ENCODE data around the gene NTRK2. TPM values are rescaled to one million over a fixed set of nuclear protein-coding genes. Genes with fewer than 3 reads are reported as not detected.

NTRK2 gene
- polyA plus RNA-seq, 1 experiment, result 2.0 TPM

DNA sequence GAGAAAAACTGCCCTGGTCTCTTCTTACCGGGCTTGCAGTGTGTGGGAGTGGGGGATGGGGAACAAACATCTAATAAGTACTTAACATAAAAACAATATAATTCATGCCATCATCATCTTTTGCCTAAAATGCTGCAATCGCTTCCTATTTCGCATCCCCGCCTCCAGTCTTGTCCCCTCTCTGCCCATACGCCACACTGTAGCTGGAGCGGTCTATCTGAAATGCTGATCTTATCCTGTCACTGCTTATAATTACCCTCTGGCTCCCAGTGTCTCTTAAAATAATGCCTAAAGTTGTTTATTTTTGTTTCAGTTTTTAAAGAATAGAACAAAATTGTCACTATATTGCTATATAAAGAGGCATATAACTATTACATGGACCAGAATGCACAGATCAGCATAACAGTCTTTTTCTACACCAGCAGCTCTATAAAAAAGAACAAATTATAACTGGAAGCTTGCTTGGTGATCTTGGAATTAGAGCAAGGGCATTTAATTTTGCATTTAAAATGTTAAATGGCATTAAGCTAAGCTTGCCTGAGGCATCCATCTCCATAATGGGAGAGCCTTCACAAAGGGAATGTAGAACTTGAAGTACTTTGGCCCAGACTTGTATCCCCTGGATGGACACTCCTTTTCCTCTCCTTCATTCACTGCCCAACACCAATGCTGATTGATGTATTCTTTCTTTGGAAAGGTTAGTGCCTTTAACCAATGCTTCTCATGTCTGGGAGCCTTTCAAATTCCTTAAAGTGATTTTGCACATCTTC is 12.2 kb downstream of the NTRK2 start:
- POLR2A ChIA-PET, result no interaction called here
- Histone ChIP-seq H3K27me3 (ENCODE audit: control insufficient read depth, insufficient read depth, low read length) (no peaks in the 10 kb centered on the region), H3K4me3 (ENCODE audit: low read depth, low read length) (no peak overlapping the region), H3K36me3 (ENCODE audit: control insufficient read depth, insufficient read depth, low read length) (no peaks in the 10 kb centered on the region)
- no peak for DNase-seq (ENCODE audit: low read depth)
- CTCF ChIA-PET, result interaction anchor here (1.4 kb wide), 1 partner anchor 16 kb away, joined by 5 read pairs; no protein-coding TSS in a partner anchor
- TF ChIP-seq, protein P1, sequence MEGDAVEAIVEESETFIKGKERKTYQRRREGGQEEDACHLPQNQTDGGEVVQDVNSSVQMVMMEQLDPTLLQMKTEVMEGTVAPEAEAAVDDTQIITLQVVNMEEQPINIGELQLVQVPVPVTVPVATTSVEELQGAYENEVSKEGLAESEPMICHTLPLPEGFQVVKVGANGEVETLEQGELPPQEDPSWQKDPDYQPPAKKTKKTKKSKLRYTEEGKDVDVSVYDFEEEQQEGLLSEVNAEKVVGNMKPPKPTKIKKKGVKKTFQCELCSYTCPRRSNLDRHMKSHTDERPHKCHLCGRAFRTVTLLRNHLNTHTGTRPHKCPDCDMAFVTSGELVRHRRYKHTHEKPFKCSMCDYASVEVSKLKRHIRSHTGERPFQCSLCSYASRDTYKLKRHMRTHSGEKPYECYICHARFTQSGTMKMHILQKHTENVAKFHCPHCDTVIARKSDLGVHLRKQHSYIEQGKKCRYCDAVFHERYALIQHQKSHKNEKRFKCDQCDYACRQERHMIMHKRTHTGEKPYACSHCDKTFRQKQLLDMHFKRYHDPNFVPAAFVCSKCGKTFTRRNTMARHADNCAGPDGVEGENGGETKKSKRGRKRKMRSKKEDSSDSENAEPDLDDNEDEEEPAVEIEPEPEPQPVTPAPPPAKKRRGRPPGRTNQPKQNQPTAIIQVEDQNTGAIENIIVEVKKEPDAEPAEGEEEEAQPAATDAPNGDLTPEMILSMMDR (IDR thresholded peaks at IDR 0.05; ENCODE audit: insufficient read depth, low read depth, low read length), result no peak

DNA sequence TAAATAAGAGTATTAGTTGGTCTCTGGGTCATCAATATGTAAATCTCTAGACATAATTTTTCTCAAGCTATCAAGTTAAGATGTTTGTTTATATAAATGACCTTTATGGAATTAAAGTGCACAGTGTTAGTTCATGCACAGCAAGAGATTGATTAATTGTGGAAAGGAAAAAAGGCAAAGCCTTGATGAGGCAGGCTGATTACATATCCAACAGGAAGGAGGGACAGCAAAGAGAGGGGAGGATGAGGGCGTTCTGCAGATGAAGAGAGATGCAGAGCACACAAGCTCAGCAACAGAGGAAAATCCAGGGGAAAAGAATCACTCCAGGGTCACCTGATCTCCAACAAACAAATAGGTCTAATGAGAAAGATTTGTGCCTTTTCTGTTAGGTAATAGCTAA is 16.5 kb downstream of the NTRK2 start:
- TF ChIP-seq, protein P1 (IDR thresholded peaks at IDR 0.05; ENCODE audit: insufficient read depth, low read depth, low read length), result no peak
- Histone ChIP-seq H3K4me3 (ENCODE audit: low read depth, low read length) (no peak overlapping the region), H3K27me3 (ENCODE audit: control insufficient read depth, insufficient read depth, low read length) (no peaks in the 10 kb centered on the region; the same call in 1 of the 2 replicates), H3K36me3 (ENCODE audit: control insufficient read depth, insufficient read depth, low read length) (no peaks in the 10 kb centered on the region)
- CTCF ChIA-PET, result interaction anchor here (1.0 kb wide), 1 partner anchor 9 kb away, joined by 3 read pairs; no protein-coding TSS in a partner anchor
- no peak for DNase-seq (ENCODE audit: low read depth)
- POLR2A ChIA-PET, result no interaction called here

DNA sequence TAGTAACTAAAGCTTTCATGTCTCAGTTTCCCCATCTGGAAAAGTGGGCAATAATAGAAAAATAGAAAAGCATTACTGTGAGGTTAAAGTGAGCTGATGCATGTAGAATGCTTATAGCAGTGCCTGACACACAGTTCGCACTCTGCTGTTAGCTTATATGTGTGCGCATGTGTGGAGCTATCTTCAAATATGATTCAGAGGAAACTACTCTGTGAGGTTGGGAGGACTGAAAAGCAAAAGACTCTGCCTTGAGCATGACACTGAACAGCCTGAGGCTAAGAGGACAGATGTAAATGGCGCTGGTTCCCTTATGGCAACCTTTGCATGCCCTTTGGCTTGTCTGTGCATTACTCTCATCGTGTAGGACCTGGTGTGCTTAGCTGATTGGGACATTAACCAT is 19.4 kb downstream of the NTRK2 start:
- Histone ChIP-seq H3K4me3 (ENCODE audit: low read depth, low read length) (no peak overlapping the region), H3K36me3 (ENCODE audit: control insufficient read depth, insufficient read depth, low read length) (no peaks in the 10 kb centered on the region), H3K27me3 (ENCODE audit: control insufficient read depth, insufficient read depth, low read length) (no peaks in the 10 kb centered on the region; the same call in 1 of the 2 replicates)
- TF ChIP-seq, protein P1 (IDR thresholded peaks at IDR 0.05; ENCODE audit: insufficient read depth, low read depth, low read length), result no peak
- DNase-seq (ENCODE audit: low read depth), result no peak
- CTCF ChIA-PET, result interaction anchor here (1.8 kb wide), 1 partner anchor 9 kb away, joined by 6 read pairs; no protein-coding TSS in a partner anchor
- POLR2A ChIA-PET, result no interaction called here

DNA sequence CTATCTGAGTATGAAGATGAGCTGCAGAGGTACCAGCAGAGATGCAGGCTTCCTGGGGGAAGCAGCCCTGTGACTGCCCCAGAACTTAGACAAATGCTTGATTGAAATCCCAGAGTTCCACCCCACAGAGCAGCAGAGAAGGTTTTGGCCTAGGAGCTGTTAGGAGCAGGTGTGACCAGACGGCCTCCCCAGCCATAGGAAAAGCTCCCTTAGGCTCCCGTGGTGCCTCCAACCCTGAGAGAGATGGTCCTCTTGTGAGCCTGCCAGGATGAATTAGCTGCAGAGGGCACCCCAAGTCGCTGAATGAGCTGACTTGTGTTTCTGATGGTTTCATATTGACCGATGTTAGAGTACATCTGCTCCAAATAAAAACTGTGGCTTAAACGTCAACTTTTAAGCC is 22.1 kb downstream of the NTRK2 start:
- TF ChIP-seq, protein P1 (IDR thresholded peaks at IDR 0.05; ENCODE audit: insufficient read depth, low read depth, low read length), result no peak

DNA sequence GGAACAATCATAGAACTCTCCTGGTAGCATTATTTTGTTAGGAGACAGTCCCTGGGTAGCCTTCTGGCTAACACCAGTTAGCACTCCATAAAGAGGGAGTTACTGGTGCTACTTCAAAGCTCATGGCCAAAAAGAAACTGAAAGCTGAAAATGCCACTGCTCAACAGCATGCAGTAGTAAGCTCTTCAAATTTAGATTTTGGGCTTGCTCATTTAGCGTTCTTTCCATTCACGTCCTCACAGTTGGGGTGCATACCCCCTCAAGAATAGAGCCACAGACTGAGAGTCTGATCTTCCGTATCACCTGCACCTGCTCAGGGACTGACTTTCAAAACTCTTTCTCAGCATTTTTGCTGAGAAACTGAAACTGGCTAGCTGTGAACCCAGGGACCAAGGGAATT is 24.7 kb downstream of the NTRK2 start:
- ChIA-PET POLR2A (no interaction called here), CTCF (interaction anchor here (0.5 to 2.5 kb wide), 6 partner anchors 11 to 449 kb away, joined by 3 to 8 read pairs (median 4); no protein-coding TSS in a partner anchor)
- Histone ChIP-seq H3K36me3 (ENCODE audit: control insufficient read depth, insufficient read depth, low read length) (no peaks in the 10 kb centered on the region), H3K27me3 (ENCODE audit: control insufficient read depth, insufficient read depth, low read length) (peaks cover 1% of the 10 kb centered on the region; the same call in 1 of the 2 replicates), H3K4me3 (ENCODE audit: low read depth, low read length) (no peak overlapping the region)
- DNase-seq (ENCODE audit: low read depth), result no peak
- TF ChIP-seq, protein P1 (IDR thresholded peaks at IDR 0.05; ENCODE audit: insufficient read depth, low read depth, low read length), result no peak

More for the DNA sequence above, 22.1 kb downstream of the NTRK2 start:
- peaks cover 1% of the 10 kb centered on the region for H3K27me3 ChIP-seq (ENCODE audit: control insufficient read depth, insufficient read depth, low read length)
- ChIA-PET CTCF (interaction anchor here (0.7 kb wide), 1 partner anchor 355 kb away, joined by 3 read pairs; no protein-coding TSS in a partner anchor), POLR2A (no interaction called here)
- DNase-seq (ENCODE audit: low read depth), result no peak
- H3K4me3 ChIP-seq (ENCODE audit: low read depth, low read length), result no peak overlapping the region
- no peaks in the 10 kb centered on the region for H3K36me3 ChIP-seq (ENCODE audit: control insufficient read depth, insufficient read depth, low read length)
